HFF-Myc (cell line): ENCODE measurements around the gene HP1BP3.
A peak's percentile ranks its signal among the peaks of the same experiment; 100 is the strongest.

ENCODE experiments used
- DNase-seq: peaks from one replicate; pipeline ENCODE4 v3.0.0-alpha.2; 2011; ENCODE audit warnings: low read depth; ENCODE audit errors: extremely low read depth
- H3K4me3 ChIP-seq: replicated peaks from 2 replicates; pipeline ENCODE4 v1.5.1; 2011; ENCODE audit warnings: low read depth, mild to moderate bottlenecking, control low read depth, low read length
- CTCF ChIP-seq: IDR thresholded peaks from 2 replicates; pipeline ENCODE4 v1.5.1; 2012; ENCODE audit warnings: mild to moderate bottlenecking, low read depth, low read length, control low read depth; ENCODE audit errors: missing control alignments

HP1BP3 gene

GRCh38 chr1:20701446-20701845, 85.7 kb downstream of the HP1BP3 start:
- no peak for DNase-seq
- TF ChIP-seq CTCF: no peak
- no peak overlapping the region for H3K4me3 ChIP-seq

GRCh38 chr1:20700636-20701215, 86.4 kb downstream of the HP1BP3 start:
- no peak for TF ChIP-seq CTCF
- no peak for DNase-seq
- H3K4me3 ChIP-seq: no peak overlapping the region

- H3K4me3 ChIP-seq: no peak overlapping the region
- no peak for TF ChIP-seq CTCF
Measured at GRCh38 chr1:20699558-20699957, 87.5 kb downstream of the HP1BP3 start.

GRCh38 chr1:20698195-20698910, 88.8 kb downstream of the HP1BP3 start:
- no peak overlapping the region for H3K4me3 ChIP-seq
- DNase-seq: peak; percentile 44
- no peak for TF ChIP-seq CTCF

More at GRCh38 chr1:20699558-20699957, 87.5 kb downstream of the HP1BP3 start:
- DNase-seq: no peak

GRCh38 chr1:20697563-20697962, 89.5 kb downstream of the HP1BP3 start:
- no peak for TF ChIP-seq CTCF
- H3K4me3 ChIP-seq: peak overlapping the region; percentile 47
- DNase-seq: no peak

- peak overlapping the region; percentile 47 for H3K4me3 ChIP-seq
- DNase-seq: peak; percentile 85
- peak; percentile 74 for TF ChIP-seq CTCF
Measured at GRCh38 chr1:20696397-20697333, 90.4 kb downstream of the HP1BP3 start.
